Measurements from ENCODE around the gene IL1R1.
A peak's percentile ranks its signal among the peaks of the same experiment; 100 is the strongest.
"Not testable (repeated sequence)": the region's sequence is repeated elsewhere in the genome, so short reads cannot be mapped to it uniquely, and the experiment has no call there.

The IL1R1 gene

GRCh38 chr2:102111823-102112222, 30.7 kb upstream of the IL1R1 start:
- peak; percentile 31 for DNase-seq

DNA sequence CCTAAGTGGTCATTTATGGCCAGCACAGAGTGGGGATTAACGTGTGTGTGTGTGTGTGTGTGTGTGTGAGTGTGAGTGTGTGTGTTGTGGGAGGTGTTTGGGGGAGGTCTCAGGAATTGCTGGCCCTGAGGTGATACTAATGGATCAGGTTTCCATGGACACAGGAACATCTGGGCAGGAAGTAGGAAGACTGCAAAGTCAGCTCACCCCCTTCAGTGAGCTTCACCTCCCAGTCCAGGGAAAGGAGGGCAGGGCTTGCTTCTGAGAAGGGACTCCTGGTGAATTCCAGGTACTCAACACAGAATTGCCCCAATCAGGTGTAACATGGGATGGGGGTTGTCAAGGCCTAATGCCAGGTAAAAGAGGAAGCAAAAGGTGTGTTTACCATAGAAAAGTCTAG, 30.3 kb upstream of the IL1R1 start:
- no peak for DNase-seq

DNA sequence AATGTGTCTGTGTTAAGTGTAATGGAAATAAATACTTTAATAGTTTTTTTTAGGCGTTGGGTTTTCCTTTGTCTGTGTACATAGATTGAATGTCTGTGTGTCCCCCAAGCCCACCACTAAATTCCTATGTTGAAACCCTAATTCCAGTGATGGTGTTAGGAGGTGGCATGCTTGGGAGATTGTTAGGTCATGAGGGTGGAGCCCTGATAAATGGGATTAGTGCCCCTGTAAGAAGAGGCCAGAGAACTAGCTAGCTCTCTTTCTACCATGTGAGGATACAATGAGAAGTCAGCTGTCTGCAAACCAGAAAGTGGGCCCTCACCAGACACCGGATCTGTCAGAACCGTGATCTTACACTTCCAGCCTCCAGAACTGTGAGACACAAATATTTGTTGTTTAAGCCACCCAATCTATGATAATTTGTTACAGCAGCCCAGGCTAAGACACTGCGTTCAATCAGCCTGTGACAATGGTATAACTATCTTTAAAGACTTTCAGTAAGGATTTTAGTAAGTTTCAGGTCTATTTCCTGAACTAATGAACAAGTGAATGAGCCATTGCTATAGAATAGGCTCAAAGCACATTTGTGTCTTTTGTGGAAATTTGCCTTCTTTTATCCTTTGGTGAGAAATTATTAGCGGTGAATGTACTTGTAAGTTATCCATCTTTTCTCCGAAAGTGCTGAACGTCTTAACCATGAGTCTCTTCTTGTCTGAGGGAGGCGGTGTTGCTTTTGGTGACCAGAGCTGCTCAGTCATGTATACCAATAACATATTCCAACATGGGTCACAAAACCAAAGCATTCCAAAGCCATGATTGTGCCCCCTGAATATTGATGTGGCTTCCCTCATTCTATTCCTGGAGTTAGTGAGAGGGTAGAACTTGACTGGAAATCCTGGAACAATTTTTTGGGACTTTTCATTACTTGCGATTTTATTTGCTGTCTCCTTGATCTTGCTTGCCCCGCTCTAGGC, 29.6 kb upstream of the IL1R1 start:
- peak; percentile 47 for DNase-seq

DNA sequence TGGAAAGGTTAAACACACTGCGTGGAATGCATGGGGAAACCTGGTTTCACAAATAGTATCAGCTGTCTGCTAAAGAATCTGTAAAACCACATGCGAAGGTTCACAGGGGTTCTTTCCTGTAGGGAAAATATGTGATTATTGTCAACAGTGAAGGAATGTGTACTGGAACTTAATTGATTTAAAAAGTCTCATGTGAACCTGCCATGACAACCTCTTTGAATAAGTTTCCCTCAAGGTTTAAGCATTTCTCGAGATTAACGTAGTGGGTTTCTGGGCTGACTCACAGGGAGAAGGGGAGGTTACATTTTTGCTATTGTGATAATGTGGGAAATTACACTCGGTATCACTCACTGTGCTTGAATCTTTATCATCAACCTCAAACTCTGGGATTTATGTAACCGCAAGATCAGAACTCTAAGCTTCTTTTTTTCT, 28.2 kb upstream of the IL1R1 start:
- peak; percentile 90 for DNase-seq

- DNase-seq, result peak; percentile 84
Observed at GRCh38 chr2:102114851-102115497, 27.6 kb upstream of the IL1R1 start.

- no peak for DNase-seq
Observed at GRCh38 chr2:102116630-102117471, 25.7 kb upstream of the IL1R1 start.

DNA sequence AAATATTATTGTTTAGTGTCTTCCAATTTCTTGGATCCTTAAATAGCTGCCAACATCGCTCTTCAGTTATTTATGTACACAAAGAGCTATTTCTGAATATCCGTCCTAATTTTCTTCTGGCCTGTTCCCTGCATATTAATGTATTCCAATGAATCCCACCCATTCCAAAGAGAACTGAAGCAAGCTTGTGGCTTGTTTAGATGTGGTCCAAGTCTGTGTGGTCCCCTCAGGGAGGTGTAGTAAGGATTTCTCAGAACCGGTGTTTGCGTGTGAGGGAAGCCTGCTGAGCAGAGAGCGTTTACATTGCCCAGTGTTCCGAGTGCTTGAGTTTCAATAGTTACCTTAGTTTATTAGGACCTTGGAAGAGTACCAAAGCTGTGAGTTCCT, 25.1 kb upstream of the IL1R1 start:
- DNase-seq, result peak; percentile 81

DNA sequence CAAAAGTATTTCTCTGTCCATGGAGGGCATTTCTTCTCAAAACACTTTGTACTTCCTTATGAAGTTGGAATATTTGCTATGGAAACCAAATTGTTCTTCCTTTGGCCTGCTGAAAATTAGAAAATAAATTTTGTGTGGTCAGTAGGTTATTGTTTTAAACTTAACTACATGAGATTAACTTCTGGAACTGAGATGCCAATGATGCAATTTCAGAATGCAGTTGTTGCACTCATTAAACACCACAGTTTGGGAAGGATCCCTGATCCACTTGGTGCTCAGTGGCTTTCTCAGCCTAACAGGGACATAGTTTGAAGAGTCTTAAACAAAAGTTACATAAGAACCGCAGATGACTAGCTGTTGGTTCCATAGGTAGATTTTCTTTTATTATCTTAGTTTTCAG, 23.3 kb upstream of the IL1R1 start:
- DNase-seq, result no peak

GRCh38 chr2:102120261-102120660, 22.3 kb upstream of the IL1R1 start:
- no peak for DNase-seq

DNA sequence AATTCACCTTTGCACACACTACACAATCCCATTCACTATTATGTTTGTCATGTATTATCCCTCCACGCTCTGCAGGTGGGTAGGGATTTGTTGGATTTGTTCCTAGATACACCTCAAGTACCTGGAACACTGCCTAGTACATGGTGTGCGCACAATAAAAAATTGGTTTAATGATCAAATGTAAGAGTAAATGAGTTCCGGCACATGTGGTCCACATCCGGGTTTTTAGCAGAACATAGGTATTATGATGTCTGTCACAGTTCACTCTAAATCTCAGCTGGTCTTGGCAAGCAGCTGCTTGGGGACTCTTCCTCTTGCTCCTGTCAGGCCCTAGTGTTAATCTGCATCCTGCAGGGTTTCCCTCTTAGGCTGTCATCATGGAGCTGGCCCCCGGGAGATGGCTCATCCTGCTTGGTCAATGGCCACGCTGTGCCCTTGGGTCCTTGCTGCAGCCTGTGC, 21.8 kb upstream of the IL1R1 start:
- no peak for DNase-seq

- peak; percentile 72 for DNase-seq
Observed at GRCh38 chr2:102122115-102122514, 20.4 kb upstream of the IL1R1 start.

- no peak for DNase-seq
Observed at GRCh38 chr2:102122909-102123308, 19.6 kb upstream of the IL1R1 start.

GRCh38 chr2:102124421-102124820, 18.1 kb upstream of the IL1R1 start:
- not testable (repeated sequence) for DNase-seq

DNA sequence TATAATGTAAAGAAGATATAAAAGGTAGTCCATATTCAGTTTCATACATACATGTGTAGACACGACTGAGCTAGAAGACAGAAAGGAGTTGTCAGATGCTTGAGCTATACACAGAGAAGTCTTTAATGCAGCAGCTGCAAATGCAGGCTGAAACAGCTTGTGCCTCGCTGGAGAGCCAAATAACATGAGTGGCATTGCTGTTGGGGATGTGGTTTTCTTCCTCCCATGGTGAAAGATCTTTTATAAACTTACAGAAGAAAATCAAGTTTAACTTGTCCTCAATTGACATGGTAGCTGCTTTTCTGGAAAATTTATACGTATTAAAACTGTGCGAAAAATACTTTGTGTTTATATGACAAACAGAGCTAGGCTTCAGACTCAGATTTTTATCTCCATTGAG, 16.4 kb upstream of the IL1R1 start:
- DNase-seq, result no peak

GRCh38 chr2:102126660-102127059, 15.9 kb upstream of the IL1R1 start:
- DNase-seq, result no peak

- DNase-seq, result no peak
Observed at GRCh38 chr2:102129082-102129481, 13.5 kb upstream of the IL1R1 start.

DNA sequence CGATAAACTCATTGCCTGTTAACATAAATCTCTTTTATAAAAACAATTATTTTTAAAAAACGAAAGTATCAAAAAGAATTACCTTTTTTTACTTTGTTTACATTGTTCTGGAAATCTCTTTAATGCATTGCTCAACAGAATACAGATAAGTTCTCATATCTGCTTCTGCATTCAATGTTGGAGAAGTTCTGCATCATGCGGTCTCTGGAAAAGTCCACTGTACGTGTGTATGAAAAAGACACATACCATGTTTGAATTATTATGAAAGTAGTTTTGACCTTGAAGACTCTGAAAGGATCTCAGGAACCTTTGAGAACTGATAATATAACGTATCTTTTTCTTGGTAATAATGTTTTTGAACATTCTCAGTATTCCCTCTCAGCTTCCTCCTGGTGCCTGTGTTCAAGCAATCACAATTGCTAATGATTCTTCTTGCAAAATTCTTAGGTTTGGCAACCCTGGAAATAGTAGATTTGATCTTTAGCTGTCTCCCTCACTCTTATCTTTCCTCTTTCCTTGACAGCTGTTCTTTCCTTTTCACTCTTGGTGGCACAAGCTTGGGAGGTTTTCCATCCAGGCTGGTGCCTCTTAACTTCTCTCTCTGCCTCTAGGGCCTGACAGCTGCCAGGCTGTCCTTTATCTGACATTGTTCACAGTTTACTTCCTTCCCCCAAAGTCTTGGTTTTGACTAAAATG, 12.4 kb upstream of the IL1R1 start:
- DNase-seq, result no peak

GRCh38 chr2:102130647-102130991, 11.9 kb upstream of the IL1R1 start:
- DNase-seq, result peak; percentile 21

GRCh38 chr2:102131564-102131963, 11.0 kb upstream of the IL1R1 start:
- peak; percentile 98 for DNase-seq

DNA sequence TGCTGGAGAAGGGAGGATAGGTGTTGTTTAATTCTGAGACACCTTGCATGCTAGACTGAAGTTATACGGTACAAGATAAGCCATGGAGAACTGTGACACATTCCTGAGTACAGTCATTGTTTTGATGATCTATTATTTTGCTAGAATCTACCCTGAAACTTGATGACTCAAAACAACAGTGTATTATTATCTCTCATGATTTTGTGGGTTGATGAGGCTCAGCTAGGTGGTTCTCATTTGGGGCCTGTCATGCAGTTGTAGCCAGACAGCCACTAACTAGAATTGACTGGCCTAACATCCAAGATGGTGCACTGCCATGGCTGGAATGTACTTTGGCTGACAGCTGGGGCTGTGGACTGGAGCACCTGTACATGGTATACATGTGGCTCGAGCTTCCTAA, 5.4 kb upstream of the IL1R1 start:
- DNase-seq, result peak; percentile 56

DNA sequence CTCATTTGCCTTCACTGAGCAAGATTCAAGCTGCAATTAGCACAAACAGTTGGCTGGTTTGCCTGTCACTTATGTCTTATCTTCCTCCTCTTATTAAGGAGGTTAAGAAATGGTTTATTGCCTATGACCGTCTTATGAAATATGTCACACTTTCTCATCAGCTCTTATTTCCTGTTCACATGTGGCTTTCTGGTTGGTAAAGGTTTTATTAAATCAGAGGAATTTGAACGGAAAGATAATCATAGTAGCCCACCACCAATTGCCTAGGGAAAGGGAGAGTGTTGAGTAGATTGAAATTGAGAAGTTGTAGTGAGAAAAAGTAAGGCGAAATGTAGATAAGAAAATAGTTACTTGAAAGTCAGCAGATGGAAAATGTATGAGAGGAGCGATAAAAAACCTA, 4.2 kb upstream of the IL1R1 start:
- no peak for DNase-seq

DNA sequence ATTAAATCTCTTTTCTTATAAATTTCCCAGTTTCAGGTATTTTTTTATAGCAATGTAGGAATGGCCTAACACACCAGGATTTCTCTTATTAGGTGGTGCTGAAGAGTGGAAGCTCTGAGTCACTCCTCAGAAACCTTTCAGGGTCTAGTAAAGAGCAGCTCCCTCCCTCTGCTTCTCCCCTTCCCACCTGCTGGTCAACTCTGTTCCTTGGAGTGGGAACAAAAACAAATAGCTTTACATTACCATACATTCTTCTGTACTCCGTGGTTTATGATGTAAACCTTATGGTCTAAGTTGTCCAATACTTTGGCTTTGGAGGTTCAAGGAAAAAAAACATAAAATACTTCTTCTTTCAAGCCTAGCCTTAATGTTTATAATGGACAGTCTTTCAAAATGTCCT, 2.7 kb upstream of the IL1R1 start:
- DNase-seq, result no peak

GRCh38 chr2:102140377-102140776, 2.2 kb upstream of the IL1R1 start:
- no peak for DNase-seq

Data from kidney glomerular epithelial cell (primary cell).